Activated naive CD8-positive, alpha-beta T cell treated with anti-CD3 and anti-CD28 coated beads, Interleukin-2, amount 50 U/mL, for 16 hours (primary cell): ENCODE data around the gene DNAJC11.

Source experiments
- DNase-seq: peaks from one replicate; pipeline ENCODE4 v3.0.0-alpha.2; 2020; ENCODE audit warnings: low read depth, low spot score

The DNAJC11 gene

DNA sequence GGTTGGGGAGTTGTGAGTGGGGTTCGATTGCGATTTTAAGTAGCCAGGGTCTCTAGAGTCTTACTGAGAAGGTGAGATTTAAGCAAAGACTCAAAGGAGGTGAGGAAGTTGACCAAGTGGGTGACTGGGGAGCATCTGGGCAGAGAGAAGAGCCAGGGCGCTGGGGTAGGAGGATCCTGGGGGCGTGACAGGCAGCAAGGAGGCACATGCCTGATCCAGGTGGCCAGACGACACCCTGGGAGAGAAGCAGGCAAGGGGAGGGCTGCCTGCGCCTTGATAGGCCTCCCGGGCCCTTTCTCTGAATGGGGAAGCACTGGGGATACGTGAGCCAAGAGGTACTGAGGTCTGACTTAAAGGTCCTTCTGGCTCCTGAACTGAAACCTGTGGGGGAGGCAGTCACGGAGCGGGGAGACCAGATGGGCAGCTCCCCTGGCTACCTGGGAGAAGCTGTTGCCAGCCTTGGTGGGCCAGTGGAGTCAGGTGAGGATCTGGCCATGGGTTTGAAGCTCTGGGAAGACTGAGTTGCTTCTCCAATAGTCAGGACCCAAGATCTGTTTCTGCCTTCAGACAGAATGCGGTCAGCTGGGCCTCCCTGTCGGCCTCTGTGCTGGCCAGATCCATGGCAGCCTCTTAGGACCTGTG, 116.4 kb downstream of the DNAJC11 start:
- no peak for DNase-seq
